ENCODE measurements around the gene FRMD4A.

Gene FRMD4A

DNA sequence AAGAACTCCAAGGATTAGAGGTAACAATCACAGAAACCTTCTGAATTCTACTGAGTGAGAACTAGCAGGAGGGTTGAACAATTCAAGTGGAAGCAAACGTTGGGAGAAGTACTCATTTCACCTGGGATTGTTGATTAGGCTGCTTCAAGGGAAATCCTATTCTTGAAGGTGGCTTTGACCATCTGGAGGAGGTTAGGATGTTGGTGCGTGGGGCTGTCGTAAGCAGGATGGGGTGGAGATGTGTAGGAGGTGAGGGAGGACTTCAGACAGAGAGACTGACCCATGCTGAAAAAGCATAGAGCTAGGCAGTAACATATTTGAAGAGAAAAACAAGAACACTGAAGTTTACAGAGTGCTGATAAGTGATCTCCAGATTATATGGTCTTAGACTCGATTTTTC is 147.9 kb downstream of the FRMD4A start:
- H3K27me3 ChIP-seq (replicated peaks; ENCODE audit: control insufficient read depth, insufficient read depth, low read length, poor library complexity, severe bottlenecking), result peaks cover 8% of the 10 kb centered on the region
- no peak overlapping the region for H3K4me3 ChIP-seq (ENCODE audit: insufficient read depth, low read depth, low read length, poor library complexity, severe bottlenecking)
- no peaks in the 10 kb centered on the region for H3K36me3 ChIP-seq (ENCODE audit: control insufficient read depth, insufficient read depth, low read length)
- DNase-seq, result no peak
- H3K4me1 ChIP-seq (ENCODE audit: control insufficient read depth, insufficient read depth, low read length, poor library complexity, severe bottlenecking), result peaks cover 13% of the 10 kb centered on the region
- H3K27ac ChIP-seq (ENCODE audit: insufficient read depth, low read length, poor library complexity, severe bottlenecking), result no peak overlapping the region
- H3K9me3 ChIP-seq (ENCODE audit: control insufficient read depth, low read length), result no peaks in the 10 kb centered on the region

DNA sequence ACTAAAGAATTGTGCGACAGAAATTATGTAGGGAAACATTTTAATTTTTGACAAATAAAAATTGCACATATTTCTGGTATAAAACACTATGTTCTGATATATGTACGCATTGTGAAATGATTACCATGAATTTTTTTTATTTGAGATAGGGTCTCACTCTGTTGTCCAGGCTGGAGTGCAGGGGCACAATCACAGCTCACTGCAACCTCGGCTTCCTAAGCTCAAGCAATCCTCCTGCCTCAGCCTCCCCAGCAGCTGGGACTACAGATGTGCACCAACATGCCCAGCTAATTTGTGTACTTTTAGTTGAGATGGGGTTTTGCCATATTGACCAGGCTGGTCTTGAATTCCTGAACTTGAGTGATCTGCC is 149.2 kb downstream of the FRMD4A start:
- H3K36me3 ChIP-seq (ENCODE audit: control insufficient read depth, insufficient read depth, low read length), result no peaks in the 10 kb centered on the region
- peaks cover 9% of the 10 kb centered on the region for H3K27me3 ChIP-seq (replicated peaks; ENCODE audit: control insufficient read depth, insufficient read depth, low read length, poor library complexity, severe bottlenecking)
- peaks cover 13% of the 10 kb centered on the region for H3K4me1 ChIP-seq (ENCODE audit: control insufficient read depth, insufficient read depth, low read length, poor library complexity, severe bottlenecking)
- no peak for DNase-seq
- H3K9me3 ChIP-seq (ENCODE audit: control insufficient read depth, low read length), result no peaks in the 10 kb centered on the region
- no peak overlapping the region for H3K4me3 ChIP-seq (ENCODE audit: insufficient read depth, low read depth, low read length, poor library complexity, severe bottlenecking)
- no peak overlapping the region for H3K27ac ChIP-seq (ENCODE audit: insufficient read depth, low read length, poor library complexity, severe bottlenecking)

DNA sequence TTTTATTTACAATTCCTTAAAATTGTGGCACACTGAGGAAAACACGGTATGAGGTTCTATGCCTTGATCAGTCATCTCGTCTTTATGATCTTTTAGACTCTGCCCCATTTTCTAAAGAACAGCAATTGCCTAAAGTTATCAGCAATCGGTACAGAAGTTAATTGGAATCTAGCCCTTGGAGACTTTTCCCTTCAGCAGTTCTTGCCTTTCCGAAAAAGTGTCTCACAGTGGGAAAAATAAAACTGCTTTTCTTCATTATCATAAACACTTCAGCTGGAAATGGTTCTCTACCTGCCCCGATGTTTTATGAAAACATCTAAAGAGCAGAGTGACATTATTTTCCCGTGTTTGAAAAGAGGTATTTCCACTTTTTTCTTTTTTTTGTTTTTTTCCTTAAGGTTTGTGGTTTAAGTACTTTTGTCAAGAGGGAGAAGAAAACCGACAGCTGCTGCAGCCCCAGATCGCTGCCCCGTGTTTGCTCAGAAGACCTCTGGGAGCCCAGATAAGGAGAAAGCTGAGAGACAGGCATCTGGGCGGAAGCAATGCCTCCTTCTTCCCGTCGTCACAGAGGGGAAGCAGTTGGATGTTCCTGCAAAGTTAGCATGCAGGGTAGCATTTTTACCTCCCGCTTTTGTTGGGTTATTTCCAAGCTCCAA is 149.7 kb downstream of the FRMD4A start:
- no peak overlapping the region for H3K4me3 ChIP-seq (ENCODE audit: insufficient read depth, low read depth, low read length, poor library complexity, severe bottlenecking)
- DNase-seq, result no peak

GRCh38 chr10:14179251-14179650 is 151.5 kb downstream of the FRMD4A start:
- H3K9me3 ChIP-seq (ENCODE audit: control insufficient read depth, low read length), result no peaks in the 10 kb centered on the region
- DNase-seq, result no peak
- H3K4me3 ChIP-seq (ENCODE audit: insufficient read depth, low read depth, low read length, poor library complexity, severe bottlenecking), result no peak overlapping the region
- no peak overlapping the region for H3K27ac ChIP-seq (ENCODE audit: insufficient read depth, low read length, poor library complexity, severe bottlenecking)
- H3K4me1 ChIP-seq (ENCODE audit: control insufficient read depth, insufficient read depth, low read length, poor library complexity, severe bottlenecking), result peaks cover 3% of the 10 kb centered on the region
- no peaks in the 10 kb centered on the region for H3K36me3 ChIP-seq (ENCODE audit: control insufficient read depth, insufficient read depth, low read length)
- peaks cover 9% of the 10 kb centered on the region for H3K27me3 ChIP-seq (replicated peaks; ENCODE audit: control insufficient read depth, insufficient read depth, low read length, poor library complexity, severe bottlenecking)

More for the DNA sequence above, 149.7 kb downstream of the FRMD4A start:
- H3K9me3 ChIP-seq (ENCODE audit: control insufficient read depth, low read length), result no peaks in the 10 kb centered on the region
- H3K27ac ChIP-seq (ENCODE audit: insufficient read depth, low read length, poor library complexity, severe bottlenecking), result no peak overlapping the region
- no peaks in the 10 kb centered on the region for H3K36me3 ChIP-seq (ENCODE audit: control insufficient read depth, insufficient read depth, low read length)
- H3K27me3 ChIP-seq (replicated peaks; ENCODE audit: control insufficient read depth, insufficient read depth, low read length, poor library complexity, severe bottlenecking), result peaks cover 9% of the 10 kb centered on the region
- peaks cover 13% of the 10 kb centered on the region for H3K4me1 ChIP-seq (ENCODE audit: control insufficient read depth, insufficient read depth, low read length, poor library complexity, severe bottlenecking)

DNA sequence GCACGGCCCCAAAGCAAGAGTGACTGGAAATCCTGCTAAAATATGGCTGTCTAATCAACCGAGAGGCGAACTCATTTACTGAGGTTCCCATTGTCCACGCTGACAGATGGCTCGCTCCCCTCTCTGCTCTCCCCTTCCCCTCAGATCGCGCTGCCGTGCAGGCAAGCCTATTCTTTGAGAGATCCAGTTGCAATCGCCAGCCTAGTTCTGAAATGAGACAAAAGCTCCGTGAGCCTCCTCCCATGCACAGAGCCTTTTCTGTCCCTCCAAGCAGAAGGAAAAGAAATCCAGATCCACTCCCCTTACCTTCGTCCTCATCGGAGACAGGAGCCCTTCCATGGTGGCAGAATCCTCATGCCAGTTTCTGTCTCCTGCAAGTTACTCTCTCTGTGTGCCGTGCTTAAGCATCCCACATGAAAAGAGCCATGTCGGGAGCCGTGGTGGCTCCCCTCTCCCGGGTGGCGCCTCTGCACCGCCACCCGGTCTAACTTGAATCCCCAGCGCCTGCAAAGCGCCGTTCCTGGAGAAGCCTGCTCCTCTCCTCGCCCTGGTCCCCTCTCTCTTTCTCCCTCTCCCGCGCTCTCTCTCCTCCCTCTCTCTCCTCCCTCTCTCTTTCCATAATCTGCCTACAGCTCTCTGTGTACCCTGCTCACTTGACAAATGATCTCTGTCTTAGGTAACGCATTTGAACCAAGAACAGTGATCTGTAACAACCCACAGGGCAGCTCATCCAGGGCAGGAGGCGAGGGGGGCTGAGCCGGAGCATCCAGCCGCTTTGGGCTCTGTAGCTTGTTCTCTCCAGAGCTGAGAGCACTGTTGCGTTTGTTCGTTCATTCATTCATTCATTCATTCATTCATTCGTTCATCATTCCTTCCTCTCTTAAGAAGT is 156.8 kb downstream of the FRMD4A start:
- Histone ChIP-seq H3K4me1 (ENCODE audit: control insufficient read depth, insufficient read depth, low read length, poor library complexity, severe bottlenecking) (peaks cover 7% of the 10 kb centered on the region), H3K27me3 (replicated peaks; ENCODE audit: control insufficient read depth, insufficient read depth, low read length, poor library complexity, severe bottlenecking) (peaks cover 11% of the 10 kb centered on the region), H3K9me3 (ENCODE audit: control insufficient read depth, low read length) (no peaks in the 10 kb centered on the region), H3K36me3 (ENCODE audit: control insufficient read depth, insufficient read depth, low read length) (no peaks in the 10 kb centered on the region), H3K27ac (ENCODE audit: insufficient read depth, low read length, poor library complexity, severe bottlenecking) (no peak overlapping the region), H3K4me3 (ENCODE audit: insufficient read depth, low read depth, low read length, poor library complexity, severe bottlenecking) (peak overlapping the region; percentile 51)
- DNase-seq, result no peak

DNA sequence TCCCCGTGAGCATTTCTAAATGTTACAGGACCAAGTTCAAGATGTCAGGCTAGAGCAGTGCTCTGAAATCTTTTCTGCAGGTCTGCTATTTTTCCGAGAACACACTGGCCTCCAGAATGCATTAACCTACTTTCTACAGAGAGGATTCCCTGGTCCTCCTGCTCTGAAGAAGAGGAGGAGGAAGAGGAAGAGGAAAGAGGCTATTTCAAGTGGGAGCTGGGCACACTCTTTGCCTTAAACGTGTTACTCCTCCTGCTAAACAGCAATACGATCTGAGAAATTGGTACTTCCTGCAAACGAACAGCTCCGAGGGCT is 157.4 kb downstream of the FRMD4A start:
- H3K9me3 ChIP-seq (ENCODE audit: control insufficient read depth, low read length), result no peaks in the 10 kb centered on the region
- peaks cover 11% of the 10 kb centered on the region for H3K27me3 ChIP-seq (replicated peaks; ENCODE audit: control insufficient read depth, insufficient read depth, low read length, poor library complexity, severe bottlenecking)
- H3K4me1 ChIP-seq (ENCODE audit: control insufficient read depth, insufficient read depth, low read length, poor library complexity, severe bottlenecking), result peaks cover 7% of the 10 kb centered on the region
- DNase-seq, result no peak
- no peaks in the 10 kb centered on the region for H3K36me3 ChIP-seq (ENCODE audit: control insufficient read depth, insufficient read depth, low read length)
- H3K27ac ChIP-seq (ENCODE audit: insufficient read depth, low read length, poor library complexity, severe bottlenecking), result no peak overlapping the region
- peak overlapping the region; percentile 51 for H3K4me3 ChIP-seq (ENCODE audit: insufficient read depth, low read depth, low read length, poor library complexity, severe bottlenecking)

DNA sequence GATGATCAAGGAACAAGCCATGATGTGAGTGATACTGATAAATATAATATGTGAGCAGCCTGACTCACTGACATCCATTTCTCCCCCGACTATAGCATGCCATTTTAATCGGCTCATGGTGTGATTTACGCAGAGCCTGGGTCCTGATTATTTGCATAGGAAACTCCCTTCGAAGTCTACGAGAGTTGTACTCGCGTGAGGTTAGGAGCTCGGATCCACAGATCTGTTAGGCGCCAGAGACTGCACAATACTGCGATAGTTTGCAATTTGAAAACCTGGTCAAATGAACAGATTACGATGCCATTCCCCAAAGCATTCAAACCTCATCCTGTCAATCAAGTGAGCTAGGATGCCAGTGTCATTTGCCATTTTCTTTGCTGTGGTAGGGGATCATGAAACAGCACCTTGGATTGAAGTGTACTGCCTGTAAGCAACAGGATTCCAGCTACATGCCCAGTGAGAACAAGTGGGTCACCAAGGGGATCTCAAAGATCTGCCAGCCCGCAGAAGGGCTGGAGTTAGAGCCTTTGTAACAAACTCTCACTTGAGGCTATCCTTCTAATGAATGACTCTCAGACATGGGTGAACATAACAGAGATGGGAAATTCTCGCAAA is 158.3 kb downstream of the FRMD4A start:
- no peak for DNase-seq
- H3K9me3 ChIP-seq (ENCODE audit: control insufficient read depth, low read length), result no peaks in the 10 kb centered on the region
- no peak overlapping the region for H3K27ac ChIP-seq (ENCODE audit: insufficient read depth, low read length, poor library complexity, severe bottlenecking)
- no peak overlapping the region for H3K4me3 ChIP-seq (ENCODE audit: insufficient read depth, low read depth, low read length, poor library complexity, severe bottlenecking)
- no peaks in the 10 kb centered on the region for H3K36me3 ChIP-seq (ENCODE audit: control insufficient read depth, insufficient read depth, low read length)
- peaks cover 8% of the 10 kb centered on the region for H3K27me3 ChIP-seq (replicated peaks; ENCODE audit: control insufficient read depth, insufficient read depth, low read length, poor library complexity, severe bottlenecking)
- H3K4me1 ChIP-seq (ENCODE audit: control insufficient read depth, insufficient read depth, low read length, poor library complexity, severe bottlenecking), result peaks cover 7% of the 10 kb centered on the region

DNA sequence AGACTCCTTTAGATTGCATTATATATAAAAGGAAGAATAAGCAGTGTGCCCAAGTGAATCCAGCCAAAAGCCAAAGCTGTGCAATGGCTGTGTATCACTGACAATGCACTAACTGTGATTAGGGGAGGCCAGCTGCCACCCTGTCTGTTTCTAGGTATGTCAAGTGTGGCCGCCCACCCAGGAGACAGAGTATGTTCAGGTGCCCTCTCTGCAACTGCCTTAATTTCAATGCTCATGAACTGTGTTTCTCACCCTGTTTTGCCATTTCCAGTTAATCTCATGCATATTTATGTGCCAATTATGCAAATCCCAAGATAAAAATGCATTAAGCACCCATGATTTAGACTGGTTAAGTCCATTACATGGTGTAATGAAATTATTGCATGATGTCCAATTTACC is 159.4 kb downstream of the FRMD4A start:
- H3K9me3 ChIP-seq (ENCODE audit: control insufficient read depth, low read length), result no peaks in the 10 kb centered on the region
- no peak overlapping the region for H3K27ac ChIP-seq (ENCODE audit: insufficient read depth, low read length, poor library complexity, severe bottlenecking)
- no peaks in the 10 kb centered on the region for H3K36me3 ChIP-seq (ENCODE audit: control insufficient read depth, insufficient read depth, low read length)
- peaks cover 7% of the 10 kb centered on the region for H3K4me1 ChIP-seq (ENCODE audit: control insufficient read depth, insufficient read depth, low read length, poor library complexity, severe bottlenecking)
- peaks cover 8% of the 10 kb centered on the region for H3K27me3 ChIP-seq (replicated peaks; ENCODE audit: control insufficient read depth, insufficient read depth, low read length, poor library complexity, severe bottlenecking)
- no peak for DNase-seq
- no peak overlapping the region for H3K4me3 ChIP-seq (ENCODE audit: insufficient read depth, low read depth, low read length, poor library complexity, severe bottlenecking)

DNA sequence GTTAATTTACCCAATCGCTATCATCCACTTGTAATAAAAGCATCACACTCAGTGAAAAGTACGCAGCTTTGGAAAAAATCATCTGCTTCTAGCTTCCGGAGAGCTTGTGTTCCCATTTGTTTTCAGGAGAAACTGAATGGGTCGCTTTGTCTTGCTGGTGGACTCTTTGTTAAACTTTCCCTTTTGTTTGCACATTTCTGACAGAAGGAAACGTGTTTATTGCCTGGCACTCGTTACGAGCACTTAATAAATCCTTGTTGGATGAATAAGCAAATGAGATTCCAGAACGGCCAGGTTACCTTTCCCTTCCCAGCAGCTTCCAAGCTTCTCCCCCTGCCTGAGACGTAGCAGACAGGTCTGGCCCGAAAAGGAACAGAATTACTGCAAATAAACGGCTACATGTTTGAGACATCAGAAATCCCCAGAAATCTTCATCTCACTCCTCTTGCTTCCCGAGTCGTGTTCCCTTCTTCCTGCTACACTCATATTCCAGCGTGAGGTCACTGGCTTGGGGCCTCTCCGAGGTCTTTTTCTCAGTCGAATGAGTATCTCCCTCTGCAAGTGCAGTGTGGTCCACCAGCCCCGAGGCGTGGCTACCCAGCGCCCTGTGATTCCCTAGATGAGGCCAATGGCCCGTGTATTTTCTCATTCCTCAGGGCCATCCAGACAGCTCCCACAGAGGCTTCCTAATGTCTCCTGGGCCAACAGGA is 167.2 kb downstream of the FRMD4A start:
- no peak overlapping the region for H3K27ac ChIP-seq (ENCODE audit: insufficient read depth, low read length, poor library complexity, severe bottlenecking)
- peaks cover 3% of the 10 kb centered on the region for H3K27me3 ChIP-seq (replicated peaks; ENCODE audit: control insufficient read depth, insufficient read depth, low read length, poor library complexity, severe bottlenecking)
- DNase-seq, result no peak
- no peaks in the 10 kb centered on the region for H3K9me3 ChIP-seq (ENCODE audit: control insufficient read depth, low read length)
- H3K4me1 ChIP-seq (ENCODE audit: control insufficient read depth, insufficient read depth, low read length, poor library complexity, severe bottlenecking), result no peaks in the 10 kb centered on the region
- H3K4me3 ChIP-seq (ENCODE audit: insufficient read depth, low read depth, low read length, poor library complexity, severe bottlenecking), result no peak overlapping the region
- no peaks in the 10 kb centered on the region for H3K36me3 ChIP-seq (ENCODE audit: control insufficient read depth, insufficient read depth, low read length)

Data from effector memory CD4-positive, alpha-beta T cell (primary cell).